ENCODE measurements around the gene SH2D1B.
"Not testable (repeated sequence)": the region's sequence is repeated elsewhere in the genome, so short reads cannot be mapped to it uniquely, and the experiment has no call there.

SH2D1B gene

GRCh38 chr1:162412002-162412401 lies at the start of gene SH2D1B:
Gene SH2D1B (minus strand): TSS chr1:162412136. CDS start chr1:162412016, 120 bp downstream.
- DNase-seq (ENCODE audit: low read depth in 2 of 2) = no peak

- no peak for DNase-seq (ENCODE audit: low read depth in 2 of 2)
Measured at GRCh38 chr1:162458236-162458635, 46.3 kb upstream of the SH2D1B start.

- no peak for DNase-seq (ENCODE audit: low read depth in 2 of 2)
Measured at GRCh38 chr1:162456323-162456722, 44.4 kb upstream of the SH2D1B start.

- not testable (repeated sequence) for DNase-seq (ENCODE audit: low read depth in 2 of 2)
Measured at GRCh38 chr1:162454361-162454760, 42.4 kb upstream of the SH2D1B start.

- no peak for DNase-seq (ENCODE audit: low read depth in 2 of 2)
Measured at GRCh38 chr1:162446946-162447345, 35.0 kb upstream of the SH2D1B start.

GRCh38 chr1:162444903-162445302 lies 33.0 kb upstream of the SH2D1B start:
- DNase-seq (ENCODE audit: low read depth in 2 of 2) = no peak

GRCh38 chr1:162432977-162433713 lies 21.2 kb upstream of the SH2D1B start:
- not testable (repeated sequence) for DNase-seq (ENCODE audit: low read depth in 2 of 2)

- no peak for DNase-seq (ENCODE audit: low read depth in 2 of 2)
Measured at GRCh38 chr1:162430583-162430982, 18.6 kb upstream of the SH2D1B start.

- no peak for DNase-seq (ENCODE audit: low read depth in 2 of 2)
Measured at GRCh38 chr1:162422662-162423375, 10.9 kb upstream of the SH2D1B start.

GRCh38 chr1:162421258-162422164 lies 9.6 kb upstream of the SH2D1B start:
- DNase-seq (ENCODE audit: low read depth in 2 of 2) = no peak

GRCh38 chr1:162420120-162420519 lies 8.2 kb upstream of the SH2D1B start:
- DNase-seq (ENCODE audit: low read depth in 2 of 2) = no peak

- DNase-seq (ENCODE audit: low read depth in 2 of 2) = not testable (repeated sequence)
Measured at GRCh38 chr1:162419450-162419931, 7.6 kb upstream of the SH2D1B start.

GRCh38 chr1:162418584-162418983 lies 6.6 kb upstream of the SH2D1B start:
- not testable (repeated sequence) for DNase-seq (ENCODE audit: low read depth in 2 of 2)

GRCh38 chr1:162417650-162418049 lies 5.7 kb upstream of the SH2D1B start:
- DNase-seq (ENCODE audit: low read depth in 2 of 2) = no peak

- no peak for DNase-seq (ENCODE audit: low read depth in 2 of 2)
Measured at GRCh38 chr1:162416909-162417308, 5.0 kb upstream of the SH2D1B start.

- no peak for DNase-seq (ENCODE audit: low read depth in 2 of 2)
Measured at GRCh38 chr1:162416215-162416614, 4.3 kb upstream of the SH2D1B start.

- DNase-seq (ENCODE audit: low read depth in 2 of 2) = no peak
Measured at GRCh38 chr1:162407539-162407938, 4.4 kb downstream of the SH2D1B start.

- DNase-seq (ENCODE audit: low read depth in 2 of 2) = no peak
Measured at GRCh38 chr1:162406811-162407210, 5.1 kb downstream of the SH2D1B start.

GRCh38 chr1:162405800-162406199 lies 6.1 kb downstream of the SH2D1B start:
- no peak for DNase-seq (ENCODE audit: low read depth in 2 of 2)

GRCh38 chr1:162404550-162405160 lies 7.3 kb downstream of the SH2D1B start:
- no peak for DNase-seq (ENCODE audit: low read depth in 2 of 2)

- DNase-seq (ENCODE audit: low read depth in 2 of 2) = no peak
Measured at GRCh38 chr1:162400790-162401355, 11.1 kb downstream of the SH2D1B start.
